Fibroblast of the aortic adventitia (primary cell): ENCODE data around the gene NXT1. TPM values are rescaled to one million over a fixed set of nuclear protein-coding genes. Genes with fewer than 3 reads are reported as not detected.
A peak's percentile ranks its signal among the peaks of the same experiment; 100 is the strongest.

Source experiments
- DNase-seq: peaks from one replicate; pipeline ENCODE4 v3.0.0-alpha.2; 2010; ENCODE audit warnings: low read depth
- H3K4me3 ChIP-seq: 2 replicates; pipeline ENCODE4 v1.5.1; 2011; ENCODE audit warnings: low read depth, mild to moderate bottlenecking, control low read depth, low read length, moderate library complexity
- small RNA-seq: library from RNA; depleted of rRNA; stranded (forward); fragments of <200 nt; gene quantifications from one replicate; pipeline ENCODE3, GENCODE V24; 2012
- total RNA-seq: library from RNA; depleted of rRNA; stranded (reverse); fragments of >200 nt; gene quantifications from 2 replicates; pipeline ENCODE4 v1.2.3, GENCODE V29; 2012; ENCODE audit warnings: low replicate concordance
- TF ChIP-seq, protein P1 (sequence below): IDR thresholded peaks from 2 replicates; pipeline ENCODE4 v1.5.1; 2011; ENCODE audit warnings: mild to moderate bottlenecking, low read length, control low read depth, inconsistent platforms; ENCODE audit not compliant: insufficient read depth

NXT1 gene
- total RNA-seq, 1 donor, result 30.8 TPM

DNA sequence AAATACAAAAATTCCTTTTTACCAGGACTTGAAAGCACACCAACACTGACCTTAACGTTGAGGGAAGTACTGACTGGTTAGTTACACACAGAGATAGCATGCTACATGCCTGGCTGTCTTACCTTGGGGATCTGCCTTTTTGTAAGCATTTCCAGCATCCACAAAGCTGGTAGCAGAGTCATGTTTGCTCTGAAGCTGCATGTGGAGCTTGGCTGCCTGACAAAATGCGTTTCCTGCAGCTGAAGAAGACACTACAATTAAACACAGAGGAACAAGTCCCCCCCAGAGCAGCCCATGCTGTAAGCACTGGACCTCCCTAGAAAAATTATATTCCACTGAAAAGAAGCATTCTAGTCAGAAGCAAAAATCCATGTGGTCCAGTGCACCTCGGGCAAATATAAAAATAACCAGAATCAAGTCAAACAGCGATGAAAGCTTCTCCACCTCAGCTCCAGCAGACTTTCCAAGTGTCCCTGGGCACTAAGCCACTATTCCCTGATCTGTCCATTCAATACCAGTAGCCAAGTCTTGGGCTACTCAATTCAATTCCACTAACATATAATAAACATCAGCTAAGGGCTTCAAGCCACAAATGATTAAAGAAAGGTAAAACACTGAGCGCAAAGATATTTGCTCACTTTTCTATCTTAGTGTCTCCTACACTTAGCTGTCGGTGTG, 46.5 kb downstream of the NXT1 start:
- peak; percentile 14 for DNase-seq
- no peak overlapping the region for H3K4me3 ChIP-seq
- TF ChIP-seq, protein P1, sequence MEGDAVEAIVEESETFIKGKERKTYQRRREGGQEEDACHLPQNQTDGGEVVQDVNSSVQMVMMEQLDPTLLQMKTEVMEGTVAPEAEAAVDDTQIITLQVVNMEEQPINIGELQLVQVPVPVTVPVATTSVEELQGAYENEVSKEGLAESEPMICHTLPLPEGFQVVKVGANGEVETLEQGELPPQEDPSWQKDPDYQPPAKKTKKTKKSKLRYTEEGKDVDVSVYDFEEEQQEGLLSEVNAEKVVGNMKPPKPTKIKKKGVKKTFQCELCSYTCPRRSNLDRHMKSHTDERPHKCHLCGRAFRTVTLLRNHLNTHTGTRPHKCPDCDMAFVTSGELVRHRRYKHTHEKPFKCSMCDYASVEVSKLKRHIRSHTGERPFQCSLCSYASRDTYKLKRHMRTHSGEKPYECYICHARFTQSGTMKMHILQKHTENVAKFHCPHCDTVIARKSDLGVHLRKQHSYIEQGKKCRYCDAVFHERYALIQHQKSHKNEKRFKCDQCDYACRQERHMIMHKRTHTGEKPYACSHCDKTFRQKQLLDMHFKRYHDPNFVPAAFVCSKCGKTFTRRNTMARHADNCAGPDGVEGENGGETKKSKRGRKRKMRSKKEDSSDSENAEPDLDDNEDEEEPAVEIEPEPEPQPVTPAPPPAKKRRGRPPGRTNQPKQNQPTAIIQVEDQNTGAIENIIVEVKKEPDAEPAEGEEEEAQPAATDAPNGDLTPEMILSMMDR, result no peak

GRCh38 chr20:23397961-23398360, 47.4 kb downstream of the NXT1 start:
- TF ChIP-seq, protein P1, result no peak
- peak; percentile 50 for DNase-seq
- H3K4me3 ChIP-seq, result no peak overlapping the region

DNA sequence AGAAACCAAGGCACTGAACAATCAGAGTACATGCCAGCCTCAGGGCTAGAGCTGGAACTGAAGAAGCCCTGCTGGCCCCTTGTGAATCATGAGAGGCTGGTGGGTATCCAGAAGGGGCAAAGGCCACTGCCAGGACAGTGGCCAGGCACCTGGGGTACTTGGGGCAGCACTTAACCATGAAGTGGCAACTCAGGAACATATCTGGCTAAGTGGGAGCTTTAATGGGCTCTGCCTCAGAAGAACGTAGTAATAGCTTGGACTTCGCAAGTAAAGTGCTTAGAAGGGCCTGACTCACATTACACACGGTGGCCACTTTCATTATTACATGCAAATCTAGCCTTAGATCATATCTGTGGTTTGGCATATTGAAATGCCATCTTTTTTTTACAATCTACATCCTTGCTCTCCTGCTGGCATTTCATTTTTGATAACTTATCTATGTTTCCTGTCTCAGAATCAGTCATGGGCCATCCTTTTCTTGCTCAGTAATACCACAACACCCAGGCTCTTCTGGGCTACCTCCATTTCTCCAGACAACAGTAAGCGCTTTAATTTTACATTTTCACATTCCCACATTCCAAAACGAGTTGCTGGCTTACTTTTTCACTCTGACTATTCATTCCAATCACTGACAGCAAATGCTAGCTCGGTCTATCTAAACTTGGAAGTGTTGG, 49.1 kb downstream of the NXT1 start:
- H3K4me3 ChIP-seq, result no peak overlapping the region
- peak; percentile 67 for DNase-seq
- TF ChIP-seq, protein P1, result peak; percentile 30

GRCh38 chr20:23401051-23401450, 50.5 kb downstream of the NXT1 start:
- TF ChIP-seq, protein P1, result no peak
- DNase-seq, result no peak
- no peak overlapping the region for H3K4me3 ChIP-seq

DNA sequence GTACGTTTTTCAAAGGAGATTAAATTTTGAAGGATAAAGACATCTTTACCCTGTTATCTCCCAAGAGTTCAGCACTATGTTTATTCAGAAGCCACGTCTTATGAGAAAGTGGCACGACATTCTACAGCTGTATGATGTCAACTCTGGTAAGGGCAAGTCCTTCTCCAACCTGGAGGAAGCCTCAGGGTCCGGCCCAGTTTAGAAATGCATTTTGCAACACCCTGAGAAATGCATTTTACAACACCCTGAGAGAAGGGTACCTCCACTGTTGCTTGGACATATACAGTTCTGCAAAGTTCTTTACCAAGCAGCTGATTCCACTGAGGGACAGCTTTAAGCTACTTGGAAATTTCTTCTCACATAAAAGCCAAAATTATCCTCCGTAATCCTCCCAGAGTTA, 53.2 kb downstream of the NXT1 start:
- TF ChIP-seq, protein P1, result no peak
- DNase-seq, result no peak
- no peak overlapping the region for H3K4me3 ChIP-seq

- TF ChIP-seq, protein P1, result no peak
- DNase-seq, result peak; percentile 50
- H3K4me3 ChIP-seq, result no peak overlapping the region
These were observed 53.6 kb downstream of the NXT1 start for GRCh38 chr20:23404196-23404595.

Small RNAs within 50 kb of the gene (small RNA-seq; reads per million reads assigned to genes)
- gene RNA5SP479, result not detected

Other genes with a start within 250 kb of the NXT1 start
- gene GZF1, start 11.4 kb downstream of the NXT1 start, total RNA-seq, result 11.7 and 12.6 TPM in 2 replicates
- 7.4 and 13.6 TPM in 2 replicates for gene NAPB, start 70.7 kb downstream of the NXT1 start, total RNA-seq
- gene CSTL1, start 88.9 kb downstream of the NXT1 start, total RNA-seq, result not detected in 2 replicates
- not detected in 2 replicates for gene CST11, start 102.1 kb downstream of the NXT1 start, total RNA-seq
- gene CST8, start 140.3 kb downstream of the NXT1 start, total RNA-seq, result not detected in 2 replicates
- not detected in 2 replicates for gene CST9L, start 217.7 kb downstream of the NXT1 start, total RNA-seq